HG03280 (cell line): ENCODE measurements around the gene OR5M10.
"Not testable (repeated sequence)": the region's sequence is repeated elsewhere in the genome, so short reads cannot be mapped to it uniquely, and the experiment has no call there.

Experiments used
- ATAC-seq: cut with Tn5 transposase; IDR thresholded peaks from one replicate; pipeline ENCODE4 v1.9.1; 2021; ENCODE audit warnings: mild to moderate bottlenecking, moderate library complexity; ENCODE audit not compliant: unreplicated experiment

OR5M10 gene

GRCh38 chr11:56577621-56578020 lies at the start of gene OR5M10:
OR5M10 (minus strand) TSS chr11:56577721; CDS start chr11:56577721, 0 bp downstream.
- ATAC-seq, result no peak

GRCh38 chr11:56625946-56626345 lies 48.4 kb upstream of the OR5M10 start:
- no peak for ATAC-seq

- ATAC-seq, result no peak
Measured at GRCh38 chr11:56624661-56625110, 47.2 kb upstream of the OR5M10 start.

GRCh38 chr11:56611174-56611573 lies 33.7 kb upstream of the OR5M10 start:
- no peak for ATAC-seq

GRCh38 chr11:56592088-56592717 lies 14.7 kb upstream of the OR5M10 start:
- ATAC-seq, result not testable (repeated sequence)

- no peak for ATAC-seq
Measured at GRCh38 chr11:56558574-56558973, 18.9 kb downstream of the OR5M10 start.

- not testable (repeated sequence) for ATAC-seq
Measured at GRCh38 chr11:56554691-56555090, 22.8 kb downstream of the OR5M10 start.

- ATAC-seq, result no peak
Measured at GRCh38 chr11:56545531-56545930, 32.0 kb downstream of the OR5M10 start.

- ATAC-seq, result no peak
Measured at GRCh38 chr11:56543739-56544138, 33.8 kb downstream of the OR5M10 start.

GRCh38 chr11:56543157-56543556 lies 34.4 kb downstream of the OR5M10 start, which contains the start of gene OR5M11:
OR5M11 (minus strand) TSS chr11:56543257; CDS start chr11:56543257, 0 bp downstream.
- no peak for ATAC-seq

GRCh38 chr11:56533054-56533740 lies 44.3 kb downstream of the OR5M10 start:
- ATAC-seq, result no peak

- no peak for ATAC-seq
Measured at GRCh38 chr11:56531856-56532255, 45.7 kb downstream of the OR5M10 start.
